ENCODE measurements around the gene IRS4.

The IRS4 gene

DNA sequence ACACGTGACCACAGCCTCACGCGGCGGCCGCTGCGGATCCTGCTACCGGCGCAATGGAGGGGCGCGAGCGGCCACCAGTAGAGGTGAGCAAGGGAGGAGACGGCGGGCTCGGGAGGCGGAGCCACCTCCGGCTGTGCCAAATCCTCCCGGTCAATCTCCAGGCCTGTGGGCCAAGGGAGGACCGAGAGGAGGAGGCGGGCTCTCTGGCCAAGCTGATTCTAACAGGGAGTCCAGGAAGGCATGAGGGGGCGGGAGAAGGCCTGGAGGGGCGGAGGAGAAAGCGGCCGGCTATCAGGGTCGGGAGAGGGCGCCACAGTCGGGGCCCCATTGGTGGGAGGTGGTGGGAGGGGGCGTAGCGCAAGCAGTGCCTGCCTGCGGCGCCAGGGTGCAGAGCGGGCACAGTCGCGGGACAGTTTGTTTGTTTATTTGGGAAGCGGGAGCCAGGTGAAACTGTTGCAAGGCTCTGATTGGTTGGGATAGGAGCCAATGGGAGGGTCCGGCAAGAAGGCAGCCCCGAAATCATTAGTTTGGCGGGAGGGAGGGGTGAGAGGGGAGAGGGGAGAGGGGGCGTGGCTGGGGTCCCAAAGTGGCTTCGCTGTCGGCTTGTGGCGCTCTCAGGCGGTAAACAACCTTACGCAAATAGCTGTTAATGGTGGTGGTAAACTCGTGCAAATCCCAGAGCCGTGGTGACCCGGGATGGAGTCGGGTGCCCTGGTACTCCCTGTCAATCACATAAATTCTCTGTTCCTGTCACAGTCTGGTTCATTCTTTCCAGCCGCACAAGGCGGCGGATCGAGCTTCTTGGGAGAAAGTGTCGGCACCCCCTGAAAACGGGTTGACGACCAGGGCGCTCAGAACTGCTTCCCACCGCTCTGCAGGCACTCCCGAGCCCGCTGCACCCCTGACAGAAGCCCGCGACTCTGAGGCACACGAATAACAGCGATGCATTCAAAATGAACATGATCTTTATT lies at the start of gene IRS4:
Gene IRS4 (minus strand): TSS at position 55 of the 971 bp plus-strand sequence.
- peak; percentile 14 for DNase-seq

DNA sequence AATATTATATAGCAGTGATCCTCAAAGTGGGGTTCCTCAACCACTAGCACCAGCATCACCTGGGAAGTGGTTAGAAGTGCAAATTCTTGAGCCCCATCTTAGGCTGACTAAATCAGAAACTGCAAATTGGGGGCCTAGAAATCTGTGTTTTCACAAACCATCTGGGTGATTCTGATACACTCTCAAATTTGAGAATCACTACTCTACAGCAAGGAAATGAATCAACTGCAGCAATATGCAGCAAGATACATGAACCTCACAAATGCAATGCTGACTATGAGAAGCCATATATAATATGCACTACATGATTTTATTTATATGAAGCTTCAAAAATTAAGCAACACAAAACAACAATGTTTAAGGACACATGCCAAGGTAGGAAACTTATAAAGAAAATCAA lies 36.2 kb upstream of the IRS4 start:
- no peak for DNase-seq

DNA sequence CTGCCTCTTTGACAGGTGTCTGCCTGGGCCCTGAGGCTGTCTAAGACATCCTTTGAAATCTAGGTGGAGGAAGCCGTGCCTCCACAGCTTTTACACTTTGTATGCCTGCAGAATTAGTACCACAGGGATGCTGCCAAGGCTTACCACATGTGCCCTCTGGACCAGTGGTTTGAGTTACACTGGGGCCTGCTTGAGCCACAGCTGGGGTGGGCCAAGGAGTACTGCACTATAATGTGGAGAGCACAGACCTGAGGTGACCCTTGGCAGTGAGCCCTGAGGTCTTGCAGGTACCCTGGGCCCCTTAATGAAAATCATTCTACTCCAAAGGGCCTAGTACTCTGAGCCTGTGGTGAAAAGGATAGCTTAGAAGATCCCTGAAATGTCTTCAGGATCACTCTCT lies 27.2 kb upstream of the IRS4 start:
- no peak for DNase-seq

DNA sequence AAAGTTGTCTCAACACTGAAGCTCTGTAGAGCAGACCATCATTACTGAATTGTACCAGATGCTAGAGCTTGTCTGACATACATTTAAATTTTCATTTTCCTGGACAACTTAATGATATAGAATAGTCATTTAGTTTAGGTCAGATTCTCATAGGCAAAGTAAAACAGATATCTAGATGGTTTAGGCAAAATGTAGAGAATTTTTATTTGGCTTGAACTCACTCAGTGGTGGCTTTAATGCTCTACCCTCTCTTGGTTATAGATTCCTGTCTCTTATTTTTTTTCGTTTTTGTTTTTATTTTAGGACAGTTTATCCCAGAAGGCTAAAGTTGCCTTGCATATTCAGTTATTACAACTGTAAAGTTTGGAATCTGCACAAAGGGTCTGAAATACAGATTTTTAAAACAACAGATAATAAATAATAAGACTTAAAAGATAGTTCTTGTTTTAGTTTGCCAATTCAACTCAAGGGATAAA lies 4.0 kb upstream of the IRS4 start:
- DNase-seq, result no peak

DNA sequence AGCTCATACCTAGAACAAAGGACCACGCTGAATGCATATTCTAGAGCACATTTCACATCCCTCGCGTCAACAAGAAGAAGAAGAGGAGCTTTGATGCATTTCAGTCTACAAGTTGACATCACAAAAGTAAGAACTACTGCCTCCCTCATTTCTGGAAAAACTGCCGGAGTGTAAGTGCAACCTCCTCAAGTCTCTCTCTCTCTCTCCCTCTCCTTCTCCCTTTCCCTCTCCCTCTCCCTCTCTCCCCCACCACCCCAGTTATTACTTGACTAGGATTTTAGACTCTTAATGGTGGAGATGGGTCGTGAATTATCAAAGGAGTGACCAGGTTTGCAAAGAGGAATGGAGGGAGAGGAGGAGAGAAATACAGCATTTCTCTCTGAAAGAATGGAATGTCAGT lies 1.4 kb upstream of the IRS4 start:
- no peak for DNase-seq

DNA sequence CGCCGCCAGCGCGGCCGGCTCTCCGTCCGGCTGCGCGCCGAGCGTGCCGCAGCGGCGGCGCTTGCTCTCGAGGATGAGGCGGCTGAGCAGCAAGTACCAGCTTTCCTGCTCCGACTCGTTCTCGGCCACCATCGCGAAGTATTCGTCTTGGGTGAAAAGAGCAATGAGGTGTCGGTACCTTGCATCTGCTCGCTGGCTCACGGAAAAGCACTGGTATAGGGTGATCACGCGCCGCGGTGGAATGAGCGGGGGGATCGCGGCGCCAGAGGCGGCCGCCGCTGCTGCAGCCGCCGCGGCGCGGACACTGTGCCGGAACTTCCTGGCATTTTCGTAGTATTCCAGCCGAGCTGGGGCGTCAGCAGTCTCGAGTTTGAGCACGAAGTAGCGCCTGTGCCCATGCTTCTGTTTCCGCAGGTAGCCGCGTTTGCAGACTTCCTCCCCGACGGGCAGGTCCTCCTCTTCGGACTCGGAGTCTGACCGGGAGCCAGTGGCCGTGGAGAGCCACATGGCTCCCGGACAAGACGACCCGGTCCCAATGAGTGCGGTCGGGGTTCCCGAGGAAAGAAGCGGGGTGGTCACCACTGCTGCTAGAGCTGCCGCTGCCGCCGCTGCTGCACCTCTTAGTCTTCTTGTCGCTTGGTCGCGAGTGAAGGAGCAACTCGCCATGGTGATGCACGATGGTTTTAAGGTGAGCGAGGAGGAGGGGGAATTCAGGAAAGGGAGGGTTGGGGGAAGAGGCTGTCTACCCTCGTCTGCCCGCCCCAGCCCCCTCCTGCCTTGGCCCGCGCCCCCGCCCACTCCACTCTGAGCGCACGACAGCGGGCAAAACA lies 469 bp downstream of the IRS4 start:
- peak; percentile 6 for DNase-seq

DNA sequence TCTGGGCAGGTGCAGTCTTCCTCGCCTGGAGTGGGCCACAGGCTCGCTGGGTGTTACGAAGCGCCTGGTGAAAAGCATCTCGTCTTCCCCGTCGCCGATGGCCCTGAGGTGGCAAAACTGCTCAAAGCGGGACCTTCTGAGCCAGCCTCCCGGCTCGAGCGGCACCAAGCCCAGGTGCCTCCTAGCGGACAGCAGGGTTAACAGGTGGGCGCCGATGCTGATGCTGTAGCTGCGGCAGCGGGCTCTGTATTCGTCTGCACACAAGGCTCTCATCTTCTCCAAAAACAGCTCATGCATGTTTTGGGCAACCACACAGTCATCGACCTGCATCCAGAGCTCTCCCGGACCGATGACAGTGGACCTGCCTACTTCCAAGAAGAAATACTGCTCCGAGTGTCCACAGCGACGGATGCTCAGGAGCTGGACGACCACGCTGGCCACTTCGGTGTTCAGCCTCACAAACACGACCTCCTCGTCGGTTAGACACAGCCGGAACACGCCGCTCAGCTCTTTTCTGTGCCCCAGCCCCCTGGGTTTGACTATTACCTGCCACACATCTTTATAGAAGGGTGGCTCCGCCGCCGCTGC lies 1.2 kb downstream of the IRS4 start:
- DNase-seq, result no peak

DNA sequence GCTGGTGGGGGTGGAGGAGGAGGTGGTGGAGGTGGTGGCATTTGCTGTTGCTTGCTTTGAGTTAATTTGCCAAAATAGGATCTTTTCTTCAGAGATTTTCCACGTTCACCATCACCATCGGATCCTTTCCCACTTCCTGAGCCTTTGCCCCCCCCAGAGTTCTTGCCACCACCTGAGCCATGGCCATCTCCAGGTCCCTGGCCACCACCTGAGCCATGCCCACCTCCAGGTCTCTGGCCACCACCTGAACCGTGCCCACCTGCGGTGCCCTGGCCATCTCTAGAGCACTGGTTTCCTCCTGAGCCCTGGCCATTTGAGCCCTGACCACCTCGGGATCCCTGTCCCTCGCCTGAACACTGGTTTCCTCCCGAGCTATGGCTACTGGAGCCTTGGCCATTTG lies 1.9 kb downstream of the IRS4 start:
- DNase-seq, result no peak

DNA sequence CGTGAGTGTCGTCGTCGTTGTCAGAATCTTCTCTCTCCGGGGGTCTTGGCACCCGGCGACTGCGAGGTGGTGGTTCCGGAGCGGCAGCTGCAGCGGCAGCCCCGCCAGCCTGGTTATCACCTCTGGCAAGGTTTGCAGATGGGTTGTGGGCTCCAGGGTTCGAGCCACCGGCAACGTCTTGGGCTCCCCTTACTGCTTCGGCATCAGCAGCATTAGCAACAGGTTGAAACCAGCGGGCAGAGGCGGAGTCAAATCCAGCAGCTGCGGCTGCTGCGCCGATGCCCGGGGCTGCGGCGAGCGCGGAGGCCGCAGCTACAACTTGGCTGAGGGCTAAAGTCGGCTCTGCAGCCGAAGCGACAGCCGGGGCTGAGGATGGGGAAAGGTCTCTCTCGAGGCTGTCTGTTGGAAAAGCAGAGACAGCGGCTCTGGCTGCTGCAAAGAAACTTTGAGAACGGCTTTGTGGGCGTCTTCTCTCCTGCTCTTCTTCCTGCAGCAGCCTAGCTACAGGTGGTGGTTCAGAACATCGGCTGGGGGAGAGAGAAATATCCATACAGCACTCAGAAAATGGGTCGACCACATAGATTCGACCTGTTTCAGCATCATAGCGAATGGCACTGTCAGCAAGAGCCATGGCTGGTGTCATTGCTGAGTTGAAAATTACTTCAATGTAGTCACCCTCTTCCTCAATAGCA lies 3.6 kb downstream of the IRS4 start:
- DNase-seq, result no peak

DNA sequence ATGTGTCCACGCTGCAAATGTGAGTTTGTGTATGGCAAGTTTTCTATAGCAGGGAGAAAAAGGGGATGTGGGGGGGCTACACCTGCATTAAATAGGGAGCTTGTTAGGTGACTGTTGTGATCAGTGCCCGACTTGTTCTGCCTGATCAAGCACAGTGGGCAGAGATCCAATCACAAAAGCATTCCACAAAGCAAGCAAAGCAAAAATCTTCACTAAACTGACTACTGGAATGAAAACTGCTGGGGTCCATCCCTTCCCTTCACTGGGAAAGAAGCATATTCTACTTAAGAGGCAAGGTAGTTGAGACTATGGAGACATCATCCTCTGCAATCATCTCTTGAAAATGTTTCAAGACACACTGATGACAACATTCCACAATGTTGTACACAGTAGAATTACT lies 5.2 kb downstream of the IRS4 start:
- DNase-seq, result no peak

DNA sequence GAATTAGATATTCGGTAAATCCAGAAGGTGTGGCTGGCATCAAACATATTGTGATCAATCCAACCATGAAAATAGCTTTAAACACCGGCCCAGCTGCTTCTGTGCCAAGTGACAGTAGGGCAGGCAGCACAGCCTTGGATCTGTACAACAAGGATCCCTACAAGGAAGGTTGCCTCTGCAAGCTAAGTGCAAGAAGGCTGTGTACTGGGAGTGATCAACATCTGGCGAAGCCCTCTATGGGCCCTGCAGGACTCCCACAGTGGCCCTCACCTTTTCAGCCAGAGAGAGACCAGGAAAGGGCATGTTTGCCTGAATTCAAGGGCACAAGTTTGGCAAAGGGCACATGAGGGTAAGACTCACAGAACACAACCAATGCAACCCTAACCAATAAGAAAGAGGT lies 9.6 kb downstream of the IRS4 start:
- DNase-seq, result no peak

DNA sequence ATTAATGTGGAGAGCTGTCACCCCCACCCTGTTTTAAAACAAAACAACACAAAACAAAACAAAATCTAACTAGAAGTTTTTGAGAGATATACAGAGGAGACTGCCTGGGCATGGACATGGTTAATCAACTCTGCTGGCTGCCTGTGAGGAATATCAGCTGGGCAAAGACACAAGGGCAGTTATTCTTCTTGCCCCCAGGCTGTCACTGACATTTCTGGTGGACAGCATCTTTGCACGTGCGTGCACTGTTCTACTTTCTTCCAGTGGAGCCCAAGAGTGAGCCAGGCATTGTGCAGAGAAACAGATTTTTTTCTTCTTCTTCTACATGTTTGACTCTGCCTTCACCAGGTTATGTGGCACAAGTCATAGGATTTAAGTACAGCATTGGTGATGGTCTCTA lies 13.8 kb downstream of the IRS4 start:
- no peak for DNase-seq

DNA sequence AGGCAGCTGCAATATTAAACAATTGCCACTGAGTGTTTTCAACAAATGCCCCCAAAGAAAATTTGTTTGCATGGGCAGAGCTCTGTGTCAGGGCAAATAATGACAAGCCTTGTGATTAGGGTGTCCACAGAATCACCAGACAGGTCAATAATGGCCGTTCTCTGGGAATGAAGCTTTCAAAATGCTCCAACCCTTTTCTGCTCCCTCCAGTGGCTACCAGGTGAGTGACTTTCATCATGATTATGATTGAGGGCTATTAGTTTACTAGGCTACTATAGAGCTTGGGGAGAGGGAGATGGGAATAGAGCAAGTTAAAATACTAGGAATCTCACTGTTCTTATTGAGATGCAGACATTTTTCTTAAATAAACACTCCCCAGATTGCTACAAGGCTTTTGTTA lies 23.5 kb downstream of the IRS4 start:
- DNase-seq, result no peak

DNA sequence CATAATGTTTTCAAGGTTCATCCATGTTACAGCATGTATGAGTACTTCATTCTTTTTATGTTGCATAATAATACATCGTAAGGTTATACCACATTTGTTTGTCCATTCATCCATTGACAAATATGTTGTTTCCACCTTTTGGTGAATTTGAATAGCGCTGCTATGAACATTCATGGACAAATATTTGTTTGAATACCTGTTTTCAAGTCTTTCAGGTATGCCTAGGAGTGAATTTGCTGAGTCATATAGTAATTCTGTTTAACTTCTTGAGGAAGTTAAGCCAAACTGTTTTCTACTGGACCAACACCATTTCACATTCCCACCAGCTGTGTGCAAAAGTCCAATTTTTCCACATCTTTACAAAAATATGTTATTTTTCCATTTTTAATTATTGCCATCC lies 31.5 kb downstream of the IRS4 start:
- no peak for DNase-seq

DNA sequence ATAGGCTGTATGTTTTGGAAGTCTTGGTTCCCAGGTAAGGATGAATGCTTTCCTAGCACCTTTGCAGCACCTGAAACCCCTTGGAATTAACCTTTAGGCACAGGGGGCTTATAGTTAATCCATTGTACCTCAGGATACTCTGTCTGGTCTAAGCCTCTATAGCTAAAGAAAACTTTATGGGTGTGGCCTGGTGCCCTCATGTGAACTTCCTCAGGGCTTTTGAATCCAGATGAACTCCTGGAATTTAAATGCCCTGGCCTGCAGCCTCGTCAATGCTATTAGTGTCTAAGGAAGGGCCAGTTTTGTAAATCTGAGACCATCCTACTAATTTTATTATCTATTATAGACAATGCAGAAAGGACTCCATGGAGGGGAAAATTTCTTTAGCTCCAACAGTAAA lies 33.8 kb downstream of the IRS4 start:
- no peak for DNase-seq

DNA sequence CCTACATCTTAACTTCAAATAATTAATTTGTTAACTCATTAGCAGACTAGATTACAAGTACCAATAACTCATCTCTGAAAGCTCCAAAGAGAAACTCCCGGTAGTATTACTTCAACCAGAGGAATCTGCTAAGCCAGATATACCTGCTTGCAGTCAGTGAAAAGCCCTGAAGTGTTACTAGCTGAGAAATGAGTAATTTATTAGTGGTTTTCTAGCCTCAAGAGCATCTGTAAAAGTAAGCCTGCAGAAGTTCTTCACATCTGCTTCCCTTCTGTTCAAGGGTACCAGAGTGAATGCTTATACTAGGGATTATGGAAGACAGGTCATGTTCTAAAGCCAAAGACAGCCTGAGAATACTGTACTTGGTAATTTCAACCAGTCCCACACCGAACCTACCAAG lies 34.7 kb downstream of the IRS4 start:
- no peak for DNase-seq

DNA sequence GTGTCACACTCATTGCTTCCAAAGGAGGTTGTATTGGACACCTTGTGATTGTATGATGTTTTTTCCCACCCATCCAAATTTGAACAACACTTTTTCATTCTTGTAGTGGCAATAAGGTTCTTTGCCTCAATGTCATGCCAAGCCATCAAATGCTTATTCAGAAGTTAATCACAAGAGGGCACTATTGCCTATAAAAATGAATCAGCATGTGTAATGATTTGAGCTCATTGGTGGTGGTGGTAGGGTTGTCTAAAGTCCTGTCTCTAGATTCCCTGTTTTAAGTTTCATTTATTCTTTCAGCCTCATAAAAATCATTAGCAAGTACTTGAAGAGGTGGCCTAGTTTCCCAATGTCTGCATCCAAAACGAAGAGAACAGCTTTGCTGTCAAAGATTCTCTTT lies 37.0 kb downstream of the IRS4 start:
- DNase-seq, result peak; percentile 9

DNA sequence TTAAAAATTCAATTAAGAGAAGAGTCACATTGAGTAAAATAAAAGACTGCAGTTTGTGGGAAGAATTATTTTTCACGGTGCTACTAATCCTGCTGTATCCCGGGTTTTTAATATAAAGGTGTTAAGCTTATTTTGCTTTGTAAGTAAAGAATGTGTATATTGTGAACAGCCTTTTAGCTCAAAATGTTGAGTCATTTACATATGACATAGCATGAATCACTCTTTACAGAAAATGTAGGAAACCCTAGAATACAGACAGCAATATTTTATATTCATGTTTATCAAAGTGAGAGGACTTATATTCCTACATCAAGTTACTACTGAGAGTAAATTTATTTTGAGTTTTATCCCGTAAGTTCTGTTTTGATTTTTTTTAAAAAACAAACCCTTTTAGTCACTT lies 39.7 kb downstream of the IRS4 start:
- DNase-seq, result no peak

Measured in EL (cell line).